Natural killer cell (primary cell): Measurements from ENCODE around the gene DAZAP2. TPM values are rescaled to one million over a fixed set of nuclear protein-coding genes. Genes with fewer than 3 reads are reported as not detected.
A peak's percentile ranks its signal among the peaks of the same experiment; 100 is the strongest.

ENCODE experiments used
- ATAC-seq, 3 donors: fragments of 150-1000 bp in 2 of 3; fragments of 200-7000 bp in 1 of 3; cut with Tn5 transposase; 1 replicate in 1 of 3; 2 replicates in 2 of 3; pipeline ENCODE4 v1.10.0; 2021; ENCODE audit warnings: mild to moderate bottlenecking in 2 of 3, moderate library complexity in 2 of 3
- DNase-seq, 2 donors: peaks; one replicate each; pipeline versions ENCODE4 v3.0.0 to v3.0.0-alpha.2; 2013 to 2021; ENCODE audit warnings: mixed read lengths in 1 of 2
- H3K27ac ChIP-seq: one replicate; pipeline ENCODE4 v1.5.1; 2013; ENCODE audit warnings: mild to moderate bottlenecking, low read length
- H3K27me3 ChIP-seq: one replicate; pipeline ENCODE4 v1.6.1; 2013; ENCODE audit warnings: low read length; ENCODE audit not compliant: control insufficient read depth, insufficient read depth
- H3K36me3 ChIP-seq: one replicate; pipeline ENCODE4 v1.6.1; 2013; ENCODE audit warnings: low read length; ENCODE audit not compliant: control insufficient read depth, insufficient read depth
- H3K4me1 ChIP-seq: one replicate; pipeline ENCODE4 v1.6.1; 2013; ENCODE audit warnings: low read length; ENCODE audit not compliant: control insufficient read depth, insufficient read depth
- H3K4me3 ChIP-seq: one replicate; pipeline ENCODE4 v1.5.1; 2013; ENCODE audit warnings: low read length
- H3K9me3 ChIP-seq: one replicate; pipeline ENCODE4 v1.6.1; 2013; ENCODE audit warnings: low read length; ENCODE audit not compliant: control insufficient read depth, insufficient read depth
- H3K27ac Mint-ChIP-seq, 2 donors: one replicate each; pipeline ENCODE4 v1.8.0; 2022; ENCODE audit warnings: mild to moderate bottlenecking in 2 of 2, mixed read lengths in 2 of 2, moderate library complexity in 1 of 2
- H3K27me3 Mint-ChIP-seq, 2 donors: one replicate each; pipeline ENCODE4 v1.8.0; 2022; ENCODE audit warnings: low read depth in 2 of 2, mixed read lengths in 2 of 2
- H3K36me3 Mint-ChIP-seq: one replicate; pipeline ENCODE4 v1.8.0; 2022; ENCODE audit warnings: mixed read lengths
- H3K4me1 Mint-ChIP-seq, 2 donors: one replicate each; pipeline ENCODE4 v1.8.0; 2022; ENCODE audit warnings: mixed read lengths in 2 of 2
- H3K4me3 Mint-ChIP-seq: one replicate; pipeline ENCODE4 v1.8.0; 2022; ENCODE audit warnings: mild to moderate bottlenecking, moderate library complexity, mixed read lengths
- H3K9me3 Mint-ChIP-seq, 2 donors: one replicate each; pipeline ENCODE4 v1.8.0; 2022; ENCODE audit warnings: mixed read lengths in 2 of 2
- CTCF ChIP-seq: fragments of 200-600 bp; IDR thresholded peaks from one replicate; pipeline ENCODE4 v1.8.0; 2022; ENCODE audit warnings: antibody characterized with exemption
- WGBS: methylation state at CpG from one replicate; pipeline ENCODE4 v1.1.7; 2013; ENCODE audit warnings: missing lambda C conversion rate; ENCODE audit not compliant: insufficient coverage; 5-methylcytosine and 5-hydroxymethylcytosine counted together
- intact Hi-C: fragments of 100-400 bp; cut with micrococcal nuclease; formaldehyde crosslinking; loops from one replicate; pipeline ENCODE4 v1.14.2; 2022
- total RNA-seq, 4 donors: library from RNA; stranded (reverse); fragments of 120-200 nt in 1 of 4; gene quantifications; one replicate each; pipeline versions ENCODE4 v1.2.3 to v1.2.4, GENCODE V29; 2013 to 2022

Gene DAZAP2
- total RNA-seq, 3 donors from 2014 or later (not counting 1 experiment from before 2014, with no cell fraction given), result 316 to 350 (median 325) TPM

- Mint-ChIP-seq H3K9me3 (no peaks in the 10 kb centered on the region), H3K4me1 (peaks cover 58 to 60% of the 10 kb centered on the region in 2 donors), H3K36me3 (peaks cover 9% of the 10 kb centered on the region), H3K4me3 (no peak overlapping the region), H3K27ac (peak overlapping the region; percentile 69 to 82), H3K27me3 (no peaks in the 10 kb centered on the region)
- Histone ChIP-seq H3K9me3 (no peaks in the 10 kb centered on the region), H3K27ac (no peak overlapping the region), H3K27me3 (no peaks in the 10 kb centered on the region), H3K36me3 (peaks cover 41% of the 10 kb centered on the region), H3K4me1 (peaks cover 38% of the 10 kb centered on the region), H3K4me3 (no peak overlapping the region)
- ATAC-seq (no peak), DNase-seq (no peak)
- WGBS, result 86% methylated on average over 4 of the region's 4 CpGs
- no peak for TF ChIP-seq CTCF
- intact Hi-C loops, result no loop called here
Observed at GRCh38 chr12:51244269-51244668, 5.6 kb downstream of the DAZAP2 start.

- peak overlapping the region; percentile 67 for H3K27ac ChIP-seq
- no peaks in the 10 kb centered on the region for H3K9me3 ChIP-seq
- peaks cover 27% of the 10 kb centered on the region for H3K4me1 ChIP-seq
- peaks cover 36% of the 10 kb centered on the region for H3K36me3 ChIP-seq
- Mint-ChIP-seq H3K27me3 (no peaks in the 10 kb centered on the region), H3K36me3 (peaks cover 9% of the 10 kb centered on the region), H3K4me1 (peaks cover 47 to 48% of the 10 kb centered on the region in 2 donors), H3K4me3 (peak overlapping the region; percentile 38), H3K9me3 (no peaks in the 10 kb centered on the region), H3K27ac (peak overlapping the region; percentile 82 to 89)
- intact Hi-C loops, result no loop called here
- ATAC-seq (peak in 1 of 3 donors; percentile 22), DNase-seq (peak in 1 of 2 donors; percentile 19)
- no peaks in the 10 kb centered on the region for H3K27me3 ChIP-seq
- H3K4me3 ChIP-seq, result no peak overlapping the region
- 91% methylated on average over 11 of the region's 11 CpGs for WGBS
- no peak for TF ChIP-seq CTCF
Observed at GRCh38 chr12:51245476-51246253, 7.0 kb downstream of the DAZAP2 start.

GRCh38 chr12:51246254-51246853 is 7.7 kb downstream of the DAZAP2 start:
- Histone ChIP-seq H3K4me3 (no peak overlapping the region), H3K9me3 (no peaks in the 10 kb centered on the region), H3K4me1 (peaks cover 24% of the 10 kb centered on the region), H3K36me3 (peaks cover 29% of the 10 kb centered on the region), H3K27me3 (no peaks in the 10 kb centered on the region), H3K27ac (peak overlapping the region; percentile 67)
- Mint-ChIP-seq H3K36me3 (peaks cover 9% of the 10 kb centered on the region), H3K9me3 (no peaks in the 10 kb centered on the region), H3K27ac (peak overlapping the region; percentile 82 to 89), H3K4me1 (peaks cover 43 to 44% of the 10 kb centered on the region in 2 donors), H3K4me3 (peak overlapping the region; percentile 38), H3K27me3 (no peaks in the 10 kb centered on the region)
- DNase-seq (peak; percentile 24 to 69), ATAC-seq (peak; percentile 66 to 72 (median 69))
- intact Hi-C loops, result no loop called here
- no peak for TF ChIP-seq CTCF
- WGBS, result 0% methylated on average over 7 of the region's 7 CpGs
